Endothelial cell (in vitro differentiated cells): ENCODE data around the gene MTR. TPM values are rescaled to one million over a fixed set of nuclear protein-coding genes. Genes with fewer than 3 reads are reported as not detected.
"Not testable (repeated sequence)": the region's sequence is repeated elsewhere in the genome, so short reads cannot be mapped to it uniquely, and the experiment has no call there.

Experiments used
- DNase-seq: peaks from one replicate; pipeline ENCODE4 v3.0.0; 2021; ENCODE audit warnings: low spot score
- H3K27ac Mint-ChIP-seq: one replicate; pipeline ENCODE4 v1.8.0; 2021; ENCODE audit warnings: mixed read lengths, inconsistent platforms; ENCODE audit not compliant: unreplicated experiment
- H3K27me3 Mint-ChIP-seq: one replicate; pipeline ENCODE4 v1.8.0; 2021; ENCODE audit warnings: mild to moderate bottlenecking, moderate library complexity, mixed read lengths, inconsistent platforms; ENCODE audit not compliant: unreplicated experiment
- H3K36me3 Mint-ChIP-seq: one replicate; pipeline ENCODE4 v1.8.0; 2021; ENCODE audit warnings: mild to moderate bottlenecking, low read depth, mixed read lengths, inconsistent platforms; ENCODE audit not compliant: unreplicated experiment
- H3K4me1 Mint-ChIP-seq: one replicate; pipeline ENCODE4 v1.8.0; 2021; ENCODE audit warnings: mild to moderate bottlenecking, mixed read lengths, inconsistent platforms; ENCODE audit not compliant: unreplicated experiment
- H3K4me3 Mint-ChIP-seq: one replicate; pipeline ENCODE4 v1.8.0; 2021; ENCODE audit warnings: mild to moderate bottlenecking, mixed read lengths, inconsistent platforms; ENCODE audit not compliant: unreplicated experiment
- H3K9me3 Mint-ChIP-seq: one replicate; pipeline ENCODE4 v1.8.0; 2021; ENCODE audit warnings: mixed read lengths, inconsistent platforms; ENCODE audit not compliant: unreplicated experiment
- total RNA-seq: library from RNA; stranded (reverse); fragmentation: NEBNext Ultra II Directional; extraction: Animal tissue kit (Norgen Biotek cat#: 25700); gene quantifications from one replicate; pipeline ENCODE4 v1.2.1, GENCODE V29; 2021; ENCODE audit not compliant: unreplicated experiment
- TF ChIP-seq, protein P1 (sequence below): fragments of 200-600 bp; sonication (generic); IDR thresholded peaks from one replicate; pipeline ENCODE4 v1.5.0; 2021; ENCODE audit warnings: antibody characterized with exemption; ENCODE audit not compliant: unreplicated experiment

Gene MTR
- total RNA-seq, 1 donor from 2014 or later, result 44.5 TPM

GRCh38 chr1:236854605-236854983, 59.5 kb downstream of the MTR start:
- H3K36me3 Mint-ChIP-seq, result peaks cover 17% of the 10 kb centered on the region
- H3K4me3 Mint-ChIP-seq, result no peak overlapping the region
- DNase-seq, result no peak
- TF ChIP-seq, protein P1, sequence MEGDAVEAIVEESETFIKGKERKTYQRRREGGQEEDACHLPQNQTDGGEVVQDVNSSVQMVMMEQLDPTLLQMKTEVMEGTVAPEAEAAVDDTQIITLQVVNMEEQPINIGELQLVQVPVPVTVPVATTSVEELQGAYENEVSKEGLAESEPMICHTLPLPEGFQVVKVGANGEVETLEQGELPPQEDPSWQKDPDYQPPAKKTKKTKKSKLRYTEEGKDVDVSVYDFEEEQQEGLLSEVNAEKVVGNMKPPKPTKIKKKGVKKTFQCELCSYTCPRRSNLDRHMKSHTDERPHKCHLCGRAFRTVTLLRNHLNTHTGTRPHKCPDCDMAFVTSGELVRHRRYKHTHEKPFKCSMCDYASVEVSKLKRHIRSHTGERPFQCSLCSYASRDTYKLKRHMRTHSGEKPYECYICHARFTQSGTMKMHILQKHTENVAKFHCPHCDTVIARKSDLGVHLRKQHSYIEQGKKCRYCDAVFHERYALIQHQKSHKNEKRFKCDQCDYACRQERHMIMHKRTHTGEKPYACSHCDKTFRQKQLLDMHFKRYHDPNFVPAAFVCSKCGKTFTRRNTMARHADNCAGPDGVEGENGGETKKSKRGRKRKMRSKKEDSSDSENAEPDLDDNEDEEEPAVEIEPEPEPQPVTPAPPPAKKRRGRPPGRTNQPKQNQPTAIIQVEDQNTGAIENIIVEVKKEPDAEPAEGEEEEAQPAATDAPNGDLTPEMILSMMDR, result no peak
- peaks cover 2% of the 10 kb centered on the region for H3K27me3 Mint-ChIP-seq
- H3K27ac Mint-ChIP-seq, result no peak overlapping the region
- no peaks in the 10 kb centered on the region for H3K4me1 Mint-ChIP-seq
- H3K9me3 Mint-ChIP-seq, result no peaks in the 10 kb centered on the region

- not testable (repeated sequence) for H3K27ac Mint-ChIP-seq
These were observed 61.6 kb downstream of the MTR start for GRCh38 chr1:236856649-236857048.

DNA sequence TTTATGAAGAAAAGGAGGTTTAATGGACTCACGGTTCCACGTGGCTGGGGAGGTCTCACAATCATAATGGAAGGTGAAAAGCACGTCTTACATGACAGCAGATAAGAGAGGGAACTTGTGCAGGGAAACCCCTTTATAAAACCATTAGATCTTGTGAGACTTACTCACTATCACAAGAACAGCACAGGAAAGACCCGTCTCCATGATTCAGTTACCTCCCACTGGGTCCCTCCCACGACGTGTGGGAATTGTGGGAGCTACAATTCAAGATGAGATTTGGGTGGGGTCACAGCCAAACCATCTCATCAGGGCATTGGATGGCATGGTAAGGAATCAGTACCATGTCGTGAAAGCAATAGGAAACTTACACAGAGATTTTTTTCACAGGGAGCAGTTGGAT, 63.1 kb downstream of the MTR start:
- no peaks in the 10 kb centered on the region for H3K9me3 Mint-ChIP-seq
- peaks cover 4% of the 10 kb centered on the region for H3K27me3 Mint-ChIP-seq
- peaks cover 25% of the 10 kb centered on the region for H3K36me3 Mint-ChIP-seq
- no peak for DNase-seq
- H3K4me1 Mint-ChIP-seq, result no peaks in the 10 kb centered on the region
- no peak overlapping the region for H3K4me3 Mint-ChIP-seq
- no peak overlapping the region for H3K27ac Mint-ChIP-seq
- TF ChIP-seq, protein P1, result no peak

More at GRCh38 chr1:236856649-236857048, 61.6 kb downstream of the MTR start:
- H3K36me3 Mint-ChIP-seq, result peaks cover 17% of the 10 kb centered on the region
- not testable (repeated sequence) for H3K27me3 Mint-ChIP-seq, DNase-seq, H3K4me1 Mint-ChIP-seq, H3K9me3 Mint-ChIP-seq, H3K4me3 Mint-ChIP-seq

DNA sequence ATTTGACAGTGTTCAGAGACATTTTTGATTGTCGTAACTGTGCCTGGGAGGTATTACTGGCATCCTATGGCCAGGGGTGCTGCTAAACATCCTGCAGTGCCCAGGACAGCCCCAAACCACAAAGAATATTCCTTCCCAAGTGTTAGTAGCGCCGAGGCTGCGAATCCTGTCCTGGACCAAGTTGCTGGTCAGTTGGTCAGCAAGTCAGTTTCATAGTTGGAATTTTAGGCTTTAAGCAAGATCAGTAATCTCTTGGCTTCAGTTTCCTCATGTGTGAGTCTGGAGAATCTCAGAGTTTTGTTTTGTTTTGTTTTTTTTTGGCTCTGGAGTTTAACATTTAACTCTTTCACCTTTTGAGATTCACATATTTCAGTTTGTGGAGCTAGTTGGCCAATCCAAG, 65.0 kb downstream of the MTR start:
- H3K27ac Mint-ChIP-seq, result no peak overlapping the region
- no peaks in the 10 kb centered on the region for H3K4me1 Mint-ChIP-seq
- no peak overlapping the region for H3K4me3 Mint-ChIP-seq
- peaks cover 4% of the 10 kb centered on the region for H3K27me3 Mint-ChIP-seq
- TF ChIP-seq, protein P1, result no peak
- no peak for DNase-seq
- peaks cover 27% of the 10 kb centered on the region for H3K36me3 Mint-ChIP-seq
- H3K9me3 Mint-ChIP-seq, result no peaks in the 10 kb centered on the region

GRCh38 chr1:236860674-236861073, 65.6 kb downstream of the MTR start:
- H3K9me3 Mint-ChIP-seq, result no peaks in the 10 kb centered on the region
- TF ChIP-seq, protein P1, result no peak
- H3K4me3 Mint-ChIP-seq, result no peak overlapping the region
- H3K27ac Mint-ChIP-seq, result no peak overlapping the region
- DNase-seq, result no peak
- H3K36me3 Mint-ChIP-seq, result peaks cover 27% of the 10 kb centered on the region
- peaks cover 4% of the 10 kb centered on the region for H3K27me3 Mint-ChIP-seq
- H3K4me1 Mint-ChIP-seq, result no peaks in the 10 kb centered on the region
